Caco-2 (cell line): ENCODE measurements around the gene IL17RA. TPM values are rescaled to one million over a fixed set of nuclear protein-coding genes. Genes with fewer than 3 reads are reported as not detected.

Experiments
- BruUV-seq: library from RNA; stranded (reverse); fragments of 400-500 nt; replicated peaks from 2 replicates; lab custom pipeline; 2021; lab: Mats Ljungman, UMichigan
- CTCF ChIA-PET: fragments of 300-600 bp; sonication (Branson Sonifier 250); formaldehyde crosslinking; loops from one replicate; lab custom pipeline; 2022; ENCODE audit warnings: antibody characterized with exemption; lab: Charles Lee
- POLR2A ChIA-PET: fragments of 300-600 bp; sonication (Branson Sonifier 250); formaldehyde crosslinking; loops from one replicate; lab custom pipeline; 2022; ENCODE audit warnings: antibody characterized with exemption; lab: Charles Lee
- DNase-seq, 2 experiments: peaks; one replicate each; pipeline versions ENCODE4 v3.0.0 to v3.0.0-alpha.2; 2020 to 2022
- H3K27me3 ChIP-seq: replicated peaks from 2 replicates; pipeline ENCODE4 v1.6.0; 2011; ENCODE audit warnings: low read length; ENCODE audit not compliant: control insufficient read depth, insufficient read depth
- H3K36me3 ChIP-seq: 2 replicates; pipeline ENCODE4 v1.5.1; 2011; ENCODE audit warnings: low read length; ENCODE audit not compliant: control insufficient read depth, insufficient read depth
- H3K4me1 ChIP-seq: fragments of 250-450 bp; sonication (Bioruptor Pico); 2 replicates; pipeline ENCODE4 v1.5.1; 2020; ENCODE audit warnings: mild to moderate bottlenecking
- H3K4me3 ChIP-seq: 2 replicates; pipeline ENCODE4 v1.5.1; 2011; ENCODE audit warnings: low read depth, mild to moderate bottlenecking, control low read depth, low read length
- H3K9me3 ChIP-seq: fragments of 250-450 bp; sonication (Bioruptor Pico); 2 replicates; pipeline ENCODE4 v1.5.1; 2020; ENCODE audit warnings: mild to moderate bottlenecking, moderate library complexity
- H3K27ac Mint-ChIP-seq: one replicate; pipeline ENCODE4 v1.8.0; 2022; ENCODE audit warnings: mixed read lengths; ENCODE audit not compliant: unreplicated experiment
- H3K27me3 Mint-ChIP-seq: one replicate; pipeline ENCODE4 v1.8.0; 2022; ENCODE audit warnings: mixed read lengths; ENCODE audit not compliant: insufficient read depth, unreplicated experiment
- H3K36me3 Mint-ChIP-seq: one replicate; pipeline ENCODE4 v1.8.0; 2022; ENCODE audit warnings: mild to moderate bottlenecking, mixed read lengths; ENCODE audit not compliant: insufficient read depth, unreplicated experiment
- H3K4me1 Mint-ChIP-seq: one replicate; pipeline ENCODE4 v1.8.0; 2022; ENCODE audit warnings: low read depth, mixed read lengths; ENCODE audit not compliant: unreplicated experiment
- H3K4me3 Mint-ChIP-seq: one replicate; pipeline ENCODE4 v1.8.0; 2022; ENCODE audit warnings: mild to moderate bottlenecking, moderate library complexity, mixed read lengths; ENCODE audit not compliant: unreplicated experiment
- H3K9me3 Mint-ChIP-seq: one replicate; pipeline ENCODE4 v1.8.0; 2022; ENCODE audit warnings: mixed read lengths; ENCODE audit not compliant: unreplicated experiment
- intact Hi-C: fragments of 100-400 bp; cut with micrococcal nuclease; formaldehyde crosslinking; loops from one replicate; pipeline ENCODE4 v1.10.0; 2022; ENCODE audit not compliant: unreplicated experiment
- total RNA-seq: library from RNA; stranded (reverse); gene quantifications from 2 replicates; pipeline ENCODE4 v1.2.3, GENCODE V29; 2022
- TF ChIP-seq, protein P1 (sequence below), 2 experiments: fragments of 200-600 bp in 1 of 2; IDR thresholded peaks; 1 replicate in 1 of 2; 2 replicates in 1 of 2; pipeline versions ENCODE4 v1.5.1 to v1.8.0; 2011 to 2022; ENCODE audit warnings: antibody characterized with exemption in 1 of 2, control low read depth in 1 of 2, inconsistent platforms in 1 of 2, low read depth in 1 of 2, low read length in 1 of 2, mild to moderate bottlenecking in 1 of 2, moderate library complexity in 1 of 2; ENCODE audit not compliant: insufficient read depth in 1 of 2, severe bottlenecking in 1 of 2, unreplicated experiment in 1 of 2

IL17RA gene
- total RNA-seq, 1 experiment from 2014 or later, result 14.5 TPM

- Histone ChIP-seq H3K4me1 (no peaks in the 10 kb centered on the region), H3K9me3 (no peaks in the 10 kb centered on the region), H3K4me3 (no peak overlapping the region), H3K27me3 (no peaks in the 10 kb centered on the region), H3K36me3 (no peaks in the 10 kb centered on the region)
- H3K27ac Mint-ChIP-seq, result no peak overlapping the region
- H3K9me3 Mint-ChIP-seq, result no peaks in the 10 kb centered on the region
- H3K4me3 Mint-ChIP-seq, result no peak overlapping the region
- no peaks in the 10 kb centered on the region for H3K4me1 Mint-ChIP-seq
- intact Hi-C loops, result no loop called here
- ChIA-PET POLR2A (no interaction called here), CTCF (no interaction called here)
- TF ChIP-seq, protein P1, sequence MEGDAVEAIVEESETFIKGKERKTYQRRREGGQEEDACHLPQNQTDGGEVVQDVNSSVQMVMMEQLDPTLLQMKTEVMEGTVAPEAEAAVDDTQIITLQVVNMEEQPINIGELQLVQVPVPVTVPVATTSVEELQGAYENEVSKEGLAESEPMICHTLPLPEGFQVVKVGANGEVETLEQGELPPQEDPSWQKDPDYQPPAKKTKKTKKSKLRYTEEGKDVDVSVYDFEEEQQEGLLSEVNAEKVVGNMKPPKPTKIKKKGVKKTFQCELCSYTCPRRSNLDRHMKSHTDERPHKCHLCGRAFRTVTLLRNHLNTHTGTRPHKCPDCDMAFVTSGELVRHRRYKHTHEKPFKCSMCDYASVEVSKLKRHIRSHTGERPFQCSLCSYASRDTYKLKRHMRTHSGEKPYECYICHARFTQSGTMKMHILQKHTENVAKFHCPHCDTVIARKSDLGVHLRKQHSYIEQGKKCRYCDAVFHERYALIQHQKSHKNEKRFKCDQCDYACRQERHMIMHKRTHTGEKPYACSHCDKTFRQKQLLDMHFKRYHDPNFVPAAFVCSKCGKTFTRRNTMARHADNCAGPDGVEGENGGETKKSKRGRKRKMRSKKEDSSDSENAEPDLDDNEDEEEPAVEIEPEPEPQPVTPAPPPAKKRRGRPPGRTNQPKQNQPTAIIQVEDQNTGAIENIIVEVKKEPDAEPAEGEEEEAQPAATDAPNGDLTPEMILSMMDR (IDR thresholded peaks at IDR 0.05; ENCODE audit: insufficient read depth in 1 of 2, low read depth in 1 of 2, low read length in 1 of 2, severe bottlenecking in 1 of 2, unreplicated experiment in 1 of 2), result no peak
- H3K36me3 Mint-ChIP-seq, result peaks cover 10% of the 10 kb centered on the region
- H3K27me3 Mint-ChIP-seq, result no peaks in the 10 kb centered on the region
- no peak for DNase-seq
- no TSS peak for BruUV-seq
Observed at GRCh38 chr22:17098379-17098819, 13.6 kb downstream of the IL17RA start.

GRCh38 chr22:17100621-17101020, 15.8 kb downstream of the IL17RA start:
- no peak overlapping the region for H3K4me3 Mint-ChIP-seq

GRCh38 chr22:17101475-17102296, 16.9 kb downstream of the IL17RA start:
- no peaks in the 10 kb centered on the region for H3K9me3 ChIP-seq
- TF ChIP-seq, protein P1 (IDR thresholded peaks at IDR 0.05; ENCODE audit: insufficient read depth in 1 of 2, low read depth in 1 of 2, low read length in 1 of 2, severe bottlenecking in 1 of 2, unreplicated experiment in 1 of 2), result no peak
- ChIA-PET CTCF (no interaction called here), POLR2A (no interaction called here)
- intact Hi-C loops, result no loop called here
- no peaks in the 10 kb centered on the region for H3K27me3 ChIP-seq
- Mint-ChIP-seq H3K9me3 (no peaks in the 10 kb centered on the region), H3K4me3 (no peak overlapping the region), H3K4me1 (no peaks in the 10 kb centered on the region), H3K36me3 (peaks cover 10% of the 10 kb centered on the region), H3K27me3 (no peaks in the 10 kb centered on the region), H3K27ac (no peak overlapping the region)
- no peaks in the 10 kb centered on the region; the same call in 1 of the 2 replicates for H3K36me3 ChIP-seq
- no peaks in the 10 kb centered on the region for H3K4me1 ChIP-seq
- no peak overlapping the region for H3K4me3 ChIP-seq
- DNase-seq, result no peak
- BruUV-seq, result no TSS peak

More at GRCh38 chr22:17100621-17101020, 15.8 kb downstream of the IL17RA start:
- CTCF ChIA-PET, result no interaction called here
- Histone ChIP-seq H3K4me3 (no peak overlapping the region), H3K36me3 (no peaks in the 10 kb centered on the region; the same call in 1 of the 2 replicates), H3K27me3 (no peaks in the 10 kb centered on the region), H3K9me3 (no peaks in the 10 kb centered on the region), H3K4me1 (no peaks in the 10 kb centered on the region)
- Mint-ChIP-seq H3K9me3 (no peaks in the 10 kb centered on the region), H3K4me1 (no peaks in the 10 kb centered on the region), H3K36me3 (peaks cover 10% of the 10 kb centered on the region), H3K27me3 (no peaks in the 10 kb centered on the region), H3K27ac (no peak overlapping the region)
- intact Hi-C loops, result no loop called here
- no peak for DNase-seq
- no TSS peak for BruUV-seq
- POLR2A ChIA-PET, result no interaction called here
- TF ChIP-seq, protein P1 (IDR thresholded peaks at IDR 0.05; ENCODE audit: insufficient read depth in 1 of 2, low read depth in 1 of 2, low read length in 1 of 2, severe bottlenecking in 1 of 2, unreplicated experiment in 1 of 2), result no peak
